Measurements from ENCODE around the gene HAGH.

The HAGH gene

GRCh38 chr16:1772362-1772907 lies 54.2 kb downstream of the HAGH start, which contains the start of gene EME2:
TSS of gene EME2 (plus strand) at chr16:1772810. CDS start at chr16:1773228, 418 bp downstream.
- DNase-seq, result no peak

GRCh38 chr16:1771864-1772361 lies 54.7 kb downstream of the HAGH start:
- DNase-seq, result no peak

GRCh38 chr16:1771188-1771863 lies 55.3 kb downstream of the HAGH start, which contains the start of gene NME3:
TSS of gene NME3 (minus strand) at chr16:1771543. CDS start at chr16:1771534, 9 bp downstream.
- DNase-seq, result peak; percentile 30

GRCh38 chr16:1770328-1771187 lies 56.1 kb downstream of the HAGH start:
- DNase-seq, result peak; percentile 75

- DNase-seq, result no peak
Measured at GRCh38 chr16:1769402-1770300, 57.0 kb downstream of the HAGH start.

GRCh38 chr16:1768767-1769401 lies 57.7 kb downstream of the HAGH start:
- no peak for DNase-seq

GRCh38 chr16:1768061-1768766 lies 58.4 kb downstream of the HAGH start:
- no peak for DNase-seq

- no peak for DNase-seq
Measured at GRCh38 chr16:1767116-1767994, 59.3 kb downstream of the HAGH start.

- DNase-seq, result no peak
Measured at GRCh38 chr16:1766701-1767100, 59.9 kb downstream of the HAGH start.

- no peak for DNase-seq
Measured at GRCh38 chr16:1766231-1766630, 60.4 kb downstream of the HAGH start.

GRCh38 chr16:1765826-1766225 lies 60.8 kb downstream of the HAGH start:
- no peak for DNase-seq

GRCh38 chr16:1764971-1765370 lies 61.7 kb downstream of the HAGH start:
- DNase-seq, result no peak

GRCh38 chr16:1763521-1764511 lies 62.8 kb downstream of the HAGH start:
- no peak for DNase-seq

GRCh38 chr16:1762879-1763520 lies 63.6 kb downstream of the HAGH start:
- no peak for DNase-seq

GRCh38 chr16:1762196-1762878 lies 64.3 kb downstream of the HAGH start:
- DNase-seq, result no peak

GRCh38 chr16:1761751-1762150 lies 64.9 kb downstream of the HAGH start:
- no peak for DNase-seq

- DNase-seq, result no peak
Measured at GRCh38 chr16:1760911-1761310, 65.7 kb downstream of the HAGH start.

- DNase-seq, result no peak
Measured at GRCh38 chr16:1759511-1759910, 67.1 kb downstream of the HAGH start.

All from COR-L47 (cell line).